ENCODE data around the gene SH2D5.

DNA sequence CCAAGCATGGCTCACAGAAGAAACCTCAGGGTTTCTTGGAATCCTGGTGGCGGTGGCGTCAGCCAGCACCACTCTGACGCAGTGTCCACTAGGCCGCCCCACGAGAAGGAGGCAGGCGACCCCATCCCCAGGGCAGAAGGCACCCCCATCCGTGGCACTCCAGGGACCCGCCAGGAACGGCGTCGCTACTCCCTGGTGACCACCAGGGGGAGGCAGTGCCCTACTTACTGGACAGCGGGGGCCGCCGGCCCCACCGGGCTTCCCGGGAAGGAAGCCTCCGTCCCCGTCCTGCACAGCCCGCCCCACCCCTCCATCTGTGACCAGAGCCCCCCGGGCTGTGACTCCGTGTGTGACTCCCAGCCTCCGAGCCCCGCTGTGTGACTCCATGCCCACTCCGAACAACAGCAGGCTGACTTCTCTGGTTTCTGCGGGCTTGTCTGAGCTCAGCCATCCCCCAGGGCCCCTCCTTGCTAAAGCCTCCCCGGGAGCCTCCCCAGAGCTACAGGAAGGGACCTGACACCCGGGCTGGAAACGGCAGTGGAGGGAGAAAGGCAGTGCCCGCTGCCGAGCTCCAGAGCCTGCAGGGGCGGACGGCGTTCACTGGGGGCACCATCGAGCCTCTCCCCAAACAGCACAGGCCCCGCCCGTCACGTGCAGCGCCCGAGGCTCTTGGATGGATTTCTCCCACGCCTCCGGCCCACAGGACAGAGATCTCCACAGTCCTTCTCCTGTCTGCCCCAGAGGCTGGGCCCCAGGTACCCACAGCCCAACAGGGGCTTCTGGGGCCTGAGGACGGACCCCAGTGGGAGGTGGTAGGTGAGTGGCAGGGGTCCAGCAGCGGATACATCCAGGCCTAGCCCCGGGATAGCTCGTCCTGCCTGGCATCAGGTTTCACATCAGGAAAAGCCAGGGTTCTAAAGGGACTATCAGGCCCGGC lies 35.8 kb downstream of the SH2D5 start:
- peak; percentile 77 to 94 (median 89) for TF ChIP-seq CTCF (IDR thresholded peaks at IDR 0.05)
- peak in 1 of 2 donors; percentile 44 for TF ChIP-seq POLR2A (IDR thresholded peaks at IDR 0.05)

Data from uterus (tissue), 2 donors.